Transverse colon (tissue), 3 donors: ENCODE measurements around the gene GPBAR1.

Experiments
- CTCF ChIP-seq, 5 experiments: fragments of 200-600 bp in 3 of 5; fragments of 450-650 bp in 2 of 5; sonication (generic) in 3 of 5; IDR thresholded peaks; 1 replicate in 2 of 5; 2 replicates in 3 of 5; pipeline ENCODE4 v1.5.1; 2016 to 2017; ENCODE audit warnings: antibody characterized with exemption in 5 of 5, inconsistent platforms in 3 of 5, mild to moderate bottlenecking in 2 of 5, moderate library complexity in 1 of 5
- EP300 ChIP-seq: sonication (generic); formaldehyde crosslinking; IDR thresholded peaks from one replicate; pipeline ENCODE4 v1.6.1; 2017; ENCODE audit warnings: antibody characterized with exemption, low read depth

DNA sequence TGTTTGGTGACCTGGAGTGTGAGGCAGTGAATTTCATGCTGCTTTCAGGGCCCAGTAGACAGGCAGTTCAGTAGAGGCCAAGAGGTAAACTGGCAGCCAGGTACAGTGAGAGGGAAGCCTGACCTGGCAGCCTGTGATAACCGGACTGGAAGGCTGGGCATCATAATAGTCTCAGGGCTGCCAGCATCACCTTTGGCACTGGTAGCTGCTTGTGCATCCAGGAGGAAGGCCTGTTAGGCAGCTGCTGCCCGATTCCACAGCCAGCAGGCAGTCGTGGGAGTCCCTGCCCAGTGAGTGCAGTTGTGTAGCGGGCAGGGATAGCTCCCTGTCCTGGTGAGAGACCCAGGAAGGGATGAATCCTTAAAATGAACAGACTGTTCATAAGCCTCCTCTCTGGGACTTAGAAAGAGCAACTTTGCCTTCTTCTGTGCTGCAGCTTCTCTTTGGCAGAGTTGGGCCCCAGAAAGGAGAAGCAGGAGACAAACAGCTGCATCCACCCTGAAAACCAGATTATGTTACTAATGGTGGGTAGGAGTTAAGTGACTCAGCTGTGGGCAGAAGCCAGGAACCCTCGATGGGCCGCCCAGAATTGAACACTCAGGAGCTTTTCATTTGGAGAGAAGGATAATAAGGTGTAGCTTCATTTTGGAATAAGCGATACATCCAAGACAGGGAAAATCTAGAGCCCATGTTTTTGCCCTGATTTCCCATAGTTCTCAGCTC, 8.1 kb upstream of the GPBAR1 start:
- TF ChIP-seq CTCF (IDR thresholded peaks at IDR 0.05): no peak
- TF ChIP-seq EP300: no peak
